Stimulated activated CD4-positive, alpha-beta T cell treated with anti-CD3 and anti-CD28 coated beads, Interleukin-1b, Interleukin-23, amount 100 ng/mL, for 24 hours (primary cell): ENCODE measurements around the gene ZDHHC11B.
"Not testable (repeated sequence)": the region's sequence is repeated elsewhere in the genome, so short reads cannot be mapped to it uniquely, and the experiment has no call there.

Experiments used
- DNase-seq, 4 experiments: peaks; one replicate each; pipeline ENCODE4 v3.0.0-alpha.2; 2020; ENCODE audit warnings: low read depth in 4 of 4, low spot score in 1 of 4

ZDHHC11B gene

DNA sequence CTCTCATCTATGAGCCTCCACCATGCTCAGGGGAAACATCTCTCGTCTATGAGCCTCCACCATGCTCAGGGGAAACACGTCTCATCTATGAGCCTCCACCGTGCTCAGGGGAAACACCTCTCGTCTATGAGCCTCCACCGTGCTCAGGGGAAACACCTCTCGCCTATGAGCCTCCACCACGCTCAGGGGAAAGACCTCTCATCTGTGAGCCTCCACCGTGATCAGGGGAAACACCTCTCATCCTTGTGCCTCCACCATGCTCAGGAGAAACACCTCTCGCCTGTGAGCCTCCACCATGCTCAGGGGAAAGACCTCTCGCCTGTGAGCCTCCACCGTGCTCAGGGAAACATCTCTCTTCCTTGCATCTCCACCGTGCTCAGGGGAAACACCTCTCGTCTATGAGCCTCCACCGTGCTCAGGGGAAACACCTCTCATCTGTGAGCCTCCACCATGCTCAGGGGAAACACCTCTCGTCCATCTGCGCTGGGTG is 30.3 kb downstream of the ZDHHC11B start:
- DNase-seq: not testable (repeated sequence)

DNA sequence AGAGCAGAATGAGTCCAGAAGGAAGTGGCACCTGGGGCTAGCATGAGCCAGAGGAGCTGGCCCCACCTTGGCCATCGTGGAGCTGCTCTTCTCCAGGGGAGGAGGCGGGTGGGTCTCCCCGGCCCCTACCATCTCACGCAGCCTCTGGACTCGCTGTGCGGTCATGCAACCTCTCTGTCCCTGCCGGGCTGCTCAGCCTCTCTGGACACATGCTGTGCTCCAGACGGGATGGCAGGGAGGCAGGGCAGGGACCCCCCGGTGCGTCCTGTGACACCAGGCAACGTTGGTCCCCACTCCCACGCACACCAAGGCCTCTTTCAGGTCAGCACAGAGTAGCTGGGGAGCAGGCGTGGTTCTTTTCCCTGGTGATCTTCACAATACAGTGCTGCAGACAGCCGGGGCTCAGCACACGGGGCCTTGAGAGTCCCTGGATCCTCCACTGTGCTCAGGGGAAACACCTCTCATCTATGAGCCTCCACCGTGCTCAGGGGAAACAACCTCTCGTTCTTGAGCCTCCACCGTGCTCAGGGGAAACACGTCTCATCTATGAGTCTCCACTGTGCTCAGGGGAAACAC is 30.9 kb downstream of the ZDHHC11B start:
- not testable (repeated sequence) for DNase-seq

DNA sequence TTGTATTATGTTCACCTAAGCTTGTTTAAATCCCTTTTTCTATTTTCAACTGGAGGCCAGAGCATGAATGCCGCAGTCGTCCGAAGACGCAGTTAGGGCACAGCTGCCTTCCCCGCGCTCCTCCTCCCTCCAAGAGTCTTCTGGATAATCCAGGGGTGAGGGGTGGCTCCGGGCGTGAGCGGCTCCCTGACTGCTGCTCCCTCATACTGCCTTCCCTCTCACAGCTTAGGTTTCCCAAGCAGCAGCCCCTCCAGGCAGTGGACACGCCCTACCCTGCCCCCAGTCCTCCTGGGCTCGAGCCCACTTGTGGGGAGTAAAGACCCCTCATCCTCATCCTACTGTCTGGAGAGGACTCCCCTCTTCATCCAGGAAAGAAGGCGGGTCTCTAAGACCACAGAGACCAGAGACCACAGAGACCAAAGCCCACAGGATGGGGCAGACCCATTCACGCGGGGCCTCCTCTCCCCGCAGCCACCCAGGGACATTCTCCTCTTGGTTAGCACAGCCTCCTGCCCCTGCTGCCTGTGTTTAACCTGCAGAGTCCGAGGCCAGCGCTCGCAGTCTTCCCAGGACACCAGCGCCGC is 31.9 kb downstream of the ZDHHC11B start:
- not testable (repeated sequence) for DNase-seq

DNA sequence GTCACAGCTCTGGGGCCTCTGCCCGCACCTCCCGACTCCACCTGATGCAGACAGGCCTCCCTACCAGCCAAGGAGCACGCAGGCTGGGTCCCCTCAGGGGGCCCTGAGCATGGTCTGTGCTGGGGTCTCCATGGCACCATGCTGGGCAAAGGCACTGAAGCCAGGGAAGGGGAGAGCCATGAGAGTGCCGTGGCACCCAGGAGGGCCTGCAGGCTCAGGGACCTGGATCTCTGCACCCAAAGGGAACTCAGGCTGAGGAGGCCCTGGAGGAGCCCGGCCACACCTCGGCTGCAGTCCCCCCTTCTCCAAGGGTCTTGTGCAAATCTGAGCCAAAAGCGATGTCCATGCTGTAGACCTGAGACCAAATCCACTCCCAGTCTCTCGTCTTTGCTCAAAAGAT is 32.5 kb downstream of the ZDHHC11B start:
- DNase-seq: not testable (repeated sequence)

DNA sequence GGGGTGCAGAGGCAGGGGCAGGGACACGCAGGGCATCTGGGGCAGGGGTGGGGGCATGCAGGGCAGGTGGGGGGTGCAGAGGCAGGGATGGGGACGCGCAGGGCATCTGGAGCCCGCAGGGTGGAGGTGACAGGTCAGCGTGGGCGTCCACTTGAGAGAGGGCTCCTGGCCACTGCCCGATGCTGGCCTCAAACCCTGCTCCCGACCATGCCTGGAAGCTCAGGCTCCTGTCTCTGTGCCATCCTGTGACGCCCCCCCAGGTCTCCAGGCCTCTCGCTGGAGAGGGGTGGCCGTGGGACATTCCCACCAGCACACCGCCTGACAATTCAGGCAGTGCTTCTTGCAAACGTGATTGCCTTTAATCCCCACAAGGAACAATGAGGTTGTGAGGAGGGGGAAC is 33.0 kb downstream of the ZDHHC11B start:
- no peak for DNase-seq

DNA sequence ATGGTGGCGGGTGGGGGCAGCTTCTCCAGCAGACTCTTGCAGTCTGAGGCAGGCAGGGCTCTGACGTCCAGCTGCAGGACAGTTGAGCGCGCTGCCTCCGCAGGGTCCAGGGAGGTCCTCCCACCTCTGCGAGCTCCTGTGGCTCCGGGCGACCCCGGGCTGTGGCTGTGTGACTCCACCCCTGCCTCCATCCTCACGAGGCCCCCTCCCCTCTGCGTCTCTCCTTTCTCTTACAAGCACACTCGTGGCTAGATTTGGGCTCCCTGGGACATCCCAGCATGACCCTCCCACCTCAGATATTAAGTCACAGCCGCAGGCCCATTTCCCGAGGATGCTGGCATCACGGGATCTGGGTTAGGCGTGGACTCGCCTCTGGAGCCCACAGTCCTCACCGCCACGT is 34.3 kb downstream of the ZDHHC11B start:
- not testable (repeated sequence) for DNase-seq

DNA sequence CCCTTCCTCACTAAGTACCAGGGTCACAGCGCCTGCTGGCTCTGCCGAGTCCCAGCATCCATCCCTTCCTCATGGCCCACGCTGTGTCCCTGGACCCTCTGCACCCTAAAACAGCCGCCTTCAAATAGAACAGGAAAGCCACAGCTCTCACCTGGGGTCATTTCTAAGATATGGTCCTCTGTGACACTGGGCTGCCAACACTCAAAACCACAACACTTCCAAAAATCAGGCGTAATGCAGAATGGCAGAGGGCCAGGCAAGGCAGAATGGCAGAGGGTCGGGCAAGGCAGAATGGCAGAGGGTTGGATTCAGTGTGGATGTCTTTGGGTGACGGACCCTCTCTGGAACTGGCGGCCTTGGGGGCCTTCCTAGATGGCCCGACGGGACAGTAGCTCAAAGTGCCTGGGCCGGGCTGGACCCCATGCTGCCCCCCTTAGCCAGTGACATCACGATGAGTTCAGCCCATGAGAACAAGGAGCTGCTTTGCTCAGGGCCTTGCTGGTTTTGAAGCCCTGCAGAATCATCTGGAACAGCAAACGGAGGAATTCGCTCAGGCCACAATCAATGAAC is 35.3 kb downstream of the ZDHHC11B start:
- no peak for DNase-seq

DNA sequence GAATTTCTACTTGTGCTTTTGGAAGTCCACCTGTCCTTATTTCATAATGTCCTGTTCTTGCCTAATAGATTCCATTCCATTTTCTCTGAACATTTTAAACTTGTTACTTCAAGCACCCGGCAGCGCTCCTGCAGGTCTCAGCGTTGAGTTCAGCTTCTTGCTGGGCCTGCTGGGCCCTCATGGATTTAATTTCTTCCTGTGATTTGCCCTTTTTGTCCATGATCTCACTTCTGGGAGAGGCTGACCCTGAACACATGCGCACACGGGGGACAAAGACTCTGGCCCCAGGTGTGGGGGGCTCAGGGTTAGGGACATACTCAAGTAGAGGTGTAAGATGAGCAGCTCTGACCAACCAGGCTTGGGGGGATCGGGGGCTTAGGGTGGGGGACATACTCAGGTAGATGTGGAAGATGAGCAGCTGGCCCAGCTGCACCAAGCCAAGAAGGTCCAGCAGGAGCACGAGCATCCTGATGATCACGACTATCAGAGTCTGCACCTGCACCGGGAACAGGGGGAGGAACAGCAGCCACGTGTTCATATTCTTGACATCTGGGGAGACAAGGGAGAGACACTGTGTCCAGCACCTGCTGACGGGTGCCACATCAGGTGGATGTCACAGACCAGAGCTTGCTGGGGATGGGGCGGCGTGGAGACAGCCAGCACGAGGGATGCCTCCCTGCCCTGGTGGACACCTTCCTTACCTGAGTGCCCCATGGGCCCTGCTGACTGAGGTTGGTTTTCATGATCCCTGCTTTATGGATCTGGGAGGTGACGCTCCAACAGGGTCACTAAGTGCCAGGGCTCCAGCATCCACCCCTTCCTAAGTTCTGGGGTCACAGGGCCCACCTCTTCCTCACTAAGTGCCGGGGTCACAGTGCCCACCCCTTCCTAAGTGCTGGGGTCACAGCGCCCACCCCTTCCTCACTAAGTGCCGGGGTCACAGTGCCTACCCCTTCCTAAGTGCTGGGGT is 36.2 kb downstream of the ZDHHC11B start:
- not testable (repeated sequence) for DNase-seq

DNA sequence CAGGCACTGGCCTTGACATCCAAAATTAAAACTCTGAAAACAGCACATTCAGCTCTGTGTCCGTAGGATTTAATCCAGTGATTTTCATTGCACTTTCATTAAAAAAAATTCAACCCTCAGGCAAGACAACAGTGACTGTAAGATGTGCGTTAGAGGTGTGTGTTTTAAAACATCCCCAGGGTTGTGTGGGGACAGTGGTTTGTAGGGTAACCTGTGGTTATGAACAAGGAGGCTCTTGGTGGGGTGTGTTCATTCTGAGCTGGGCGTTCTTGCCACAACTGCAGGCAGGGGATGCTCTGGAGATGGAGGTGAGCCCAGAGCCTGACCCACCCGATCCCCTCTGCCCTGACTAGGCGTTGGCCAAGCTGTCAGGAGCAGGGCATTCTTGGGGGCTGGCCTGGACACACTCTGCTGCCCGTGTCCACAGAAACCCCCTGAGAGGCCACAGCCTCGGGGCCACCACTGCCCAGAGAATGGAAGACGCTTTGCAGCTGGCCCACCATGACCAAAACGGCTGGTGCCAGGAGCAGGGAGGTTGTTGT is 37.2 kb downstream of the ZDHHC11B start:
- not testable (repeated sequence) for DNase-seq

DNA sequence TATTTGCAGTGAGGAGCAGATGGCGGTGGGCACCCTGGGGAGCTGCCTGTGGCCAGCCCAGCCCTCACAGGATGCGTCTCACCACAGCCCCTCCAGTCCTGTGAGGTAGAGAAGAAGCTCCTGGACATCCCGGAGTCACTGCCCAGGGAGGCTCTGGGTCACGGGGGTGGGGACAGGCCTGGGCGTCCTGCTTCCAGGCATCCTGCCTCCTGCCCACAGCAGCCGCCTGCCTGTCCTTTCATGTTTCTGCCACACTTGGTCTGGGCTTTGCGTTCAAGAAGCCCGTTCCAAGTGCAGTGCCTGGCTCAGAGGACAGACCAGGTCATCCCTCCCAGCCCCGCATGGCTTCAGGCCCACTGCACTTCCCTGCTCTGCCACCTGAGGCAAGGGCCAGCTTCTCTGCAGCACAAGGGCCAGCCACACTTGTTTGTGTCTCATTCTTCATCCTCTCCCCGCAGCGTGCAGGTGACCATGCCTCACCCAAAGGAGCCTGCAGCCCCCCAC is 38.2 kb downstream of the ZDHHC11B start:
- no peak for DNase-seq

DNA sequence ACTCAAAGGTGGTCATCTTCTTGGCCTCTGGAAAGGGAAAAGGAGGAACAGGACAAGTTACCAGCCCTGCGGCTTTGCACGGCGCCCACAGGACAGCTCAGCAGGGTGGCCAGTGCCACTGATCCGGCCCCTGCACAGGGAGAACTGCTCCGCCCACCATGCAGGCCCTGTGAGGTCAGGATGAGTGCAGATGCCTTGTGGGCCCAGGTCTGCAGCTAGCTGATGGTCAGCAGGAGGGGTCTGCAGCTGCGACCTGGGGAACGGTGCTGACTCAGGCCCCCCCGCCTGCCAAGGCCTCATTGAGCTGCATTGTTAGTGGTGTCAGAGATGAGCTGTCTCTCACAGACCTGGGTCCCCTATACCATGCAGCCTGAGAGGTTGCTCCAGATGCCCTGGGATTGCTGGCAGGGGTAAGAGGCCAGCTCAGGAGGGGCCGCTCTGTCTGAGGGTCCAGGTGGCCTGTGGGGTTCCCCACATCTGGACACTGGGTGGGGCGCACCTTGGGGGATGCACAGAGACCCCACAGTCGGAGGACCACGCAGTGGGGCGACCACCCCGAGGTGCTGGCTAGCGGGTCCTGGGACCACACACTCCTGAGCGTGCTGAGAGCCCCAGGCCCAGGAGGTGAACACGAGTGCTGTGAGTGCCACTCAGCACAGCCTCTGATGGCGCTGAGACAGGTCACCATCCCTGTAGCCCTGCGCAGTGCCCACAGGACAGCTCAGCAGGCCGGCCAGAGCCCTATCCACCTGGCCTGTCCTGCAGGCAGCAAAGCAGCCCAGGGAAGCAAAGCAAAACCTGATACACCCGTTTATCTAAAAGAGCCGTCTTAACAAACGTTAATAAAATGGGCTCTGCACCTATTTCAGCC is 39.0 kb downstream of the ZDHHC11B start:
- DNase-seq: not testable (repeated sequence)

DNA sequence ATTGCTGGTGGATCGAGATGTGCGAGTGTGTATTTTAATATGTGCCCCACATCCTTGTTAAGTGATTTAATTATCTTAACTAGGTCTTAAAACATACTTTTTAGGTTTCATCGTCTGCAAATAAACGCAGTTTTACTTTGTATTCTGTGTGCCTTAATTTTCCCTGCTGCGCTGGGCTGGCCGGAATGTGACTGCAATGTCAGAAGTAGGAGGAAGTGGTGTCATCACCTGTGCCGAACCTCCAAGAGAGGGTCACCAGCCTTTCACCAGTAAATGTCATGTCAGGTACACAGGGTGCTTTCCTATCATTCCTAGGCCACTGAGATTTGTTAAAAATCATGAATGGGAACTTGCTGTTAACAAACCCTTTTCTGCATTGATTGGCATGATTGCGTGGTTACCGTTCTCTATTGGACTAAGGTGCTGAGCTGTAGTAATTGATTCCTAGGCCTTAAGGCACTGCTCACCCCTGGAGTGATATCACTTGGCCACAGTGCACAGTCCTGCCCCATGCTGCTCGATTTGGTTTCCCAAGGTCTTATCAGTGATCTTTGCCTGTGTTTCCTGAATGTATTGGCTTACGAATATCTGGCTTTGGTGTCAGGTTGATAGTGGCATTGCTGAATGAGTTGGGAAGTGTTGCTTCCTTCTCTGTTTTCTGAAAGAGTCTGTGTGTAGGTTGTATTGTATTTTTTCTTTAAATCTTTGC is 40.7 kb downstream of the ZDHHC11B start:
- DNase-seq: not testable (repeated sequence)

DNA sequence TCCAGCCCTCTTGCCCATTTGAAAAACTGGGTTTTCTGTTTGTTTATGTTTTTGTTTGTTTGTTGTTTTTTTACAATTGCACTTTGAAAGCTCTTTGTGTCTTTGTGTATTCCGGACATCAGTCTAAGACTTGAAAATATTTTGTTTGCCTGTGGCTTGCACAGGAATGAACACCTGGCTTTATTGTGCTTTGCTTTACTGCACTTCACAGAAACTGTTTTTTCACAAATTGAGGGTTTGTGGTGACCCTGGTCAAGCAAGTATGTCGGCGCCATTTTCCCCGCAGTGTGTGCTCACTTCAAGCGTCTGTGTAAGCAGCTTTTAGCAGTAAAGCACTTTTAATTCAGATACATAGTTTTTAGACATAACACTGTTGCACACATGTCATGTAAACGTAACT is 42.3 kb downstream of the ZDHHC11B start:
- DNase-seq: not testable (repeated sequence)

DNA sequence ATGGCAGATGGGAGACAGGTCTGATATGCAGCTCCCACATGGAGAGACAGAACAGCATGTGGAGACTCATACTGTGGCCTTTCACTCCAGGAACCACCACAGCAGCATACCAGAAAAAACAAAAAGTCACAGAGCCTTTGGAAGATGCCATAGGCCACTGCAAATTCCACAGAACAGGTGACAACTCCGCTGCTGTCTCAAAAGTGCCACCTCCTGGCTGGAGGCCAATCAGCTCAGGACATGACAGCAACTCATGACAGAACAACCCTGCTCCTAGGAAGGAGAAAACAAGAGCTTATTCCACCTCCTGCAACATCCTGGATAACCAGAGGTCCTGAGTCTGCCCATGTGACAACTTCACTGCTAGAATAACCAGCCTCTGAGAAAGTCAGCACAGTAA is 50.4 kb downstream of the ZDHHC11B start:
- DNase-seq: not testable (repeated sequence)

DNA sequence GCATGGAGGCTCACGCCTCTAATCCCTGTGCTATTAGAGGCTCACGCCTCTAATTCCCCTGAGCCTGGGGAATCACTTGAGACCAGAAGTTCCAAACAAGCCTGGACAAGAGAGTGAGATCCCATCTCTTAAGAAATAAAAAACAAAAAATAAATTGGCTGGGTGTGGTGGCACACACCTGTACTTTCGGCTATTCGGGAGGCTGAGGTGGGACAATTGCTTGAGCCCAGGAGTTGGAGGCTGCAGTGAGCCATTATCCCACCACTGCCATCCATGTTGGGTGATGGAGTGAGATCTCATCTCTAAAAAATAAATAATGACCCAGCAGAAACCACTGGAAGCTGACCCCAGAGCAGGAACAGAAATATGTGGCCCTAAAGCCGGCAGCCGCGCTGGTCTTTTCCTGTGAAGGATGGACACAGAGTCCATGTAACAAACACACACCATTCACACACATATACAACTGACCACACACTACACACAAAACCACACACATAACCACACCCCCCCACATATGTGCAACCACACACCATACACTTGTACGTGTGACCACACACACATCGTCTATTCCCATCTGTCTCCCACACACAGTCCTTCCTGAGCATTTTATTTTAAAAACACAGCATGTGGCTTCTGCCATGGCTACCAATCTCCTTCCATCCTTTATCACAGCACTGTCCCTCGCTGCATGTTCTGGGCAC is 51.6 kb downstream of the ZDHHC11B start:
- not testable (repeated sequence) for DNase-seq

DNA sequence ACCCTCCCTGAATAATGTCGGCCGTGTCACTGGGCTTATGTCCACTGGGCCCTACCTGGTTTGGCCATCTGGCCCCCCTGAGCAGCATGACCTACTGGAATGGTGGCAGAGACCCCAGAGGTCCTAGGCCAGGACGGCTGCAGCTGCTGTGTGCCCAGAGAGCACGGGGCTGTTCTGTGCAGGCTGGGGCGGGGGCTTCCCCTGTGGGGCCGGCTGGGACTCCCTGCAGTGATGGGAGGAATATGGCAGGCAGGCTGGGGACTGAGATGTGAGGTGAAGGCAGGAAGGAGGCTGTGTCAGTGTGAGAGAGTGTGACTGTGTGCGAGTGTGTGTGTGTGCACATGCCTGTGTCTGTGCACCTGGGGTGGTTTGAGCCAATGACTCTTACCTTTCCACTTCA is 55.3 kb downstream of the ZDHHC11B start:
- not testable (repeated sequence) for DNase-seq

DNA sequence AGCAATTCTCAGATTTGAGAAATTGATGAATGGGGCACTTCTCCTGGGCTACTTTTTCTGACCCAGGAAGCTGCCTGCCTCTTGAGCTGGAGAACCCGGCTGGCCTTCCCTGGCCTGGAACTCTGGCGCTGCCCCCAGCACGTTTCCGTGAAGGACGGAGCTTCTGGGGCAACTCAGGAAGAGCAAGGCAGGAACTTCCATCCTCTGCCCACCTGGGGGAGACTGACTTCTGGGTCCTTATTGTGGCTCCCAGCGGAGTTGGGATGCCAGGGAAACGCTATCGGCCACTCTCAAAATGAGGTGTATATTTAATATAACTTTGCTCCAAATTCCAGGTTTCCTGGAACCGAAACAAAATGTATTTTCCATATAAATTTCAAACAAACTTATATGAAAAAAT is 57.4 kb downstream of the ZDHHC11B start:
- DNase-seq: not testable (repeated sequence)

DNA sequence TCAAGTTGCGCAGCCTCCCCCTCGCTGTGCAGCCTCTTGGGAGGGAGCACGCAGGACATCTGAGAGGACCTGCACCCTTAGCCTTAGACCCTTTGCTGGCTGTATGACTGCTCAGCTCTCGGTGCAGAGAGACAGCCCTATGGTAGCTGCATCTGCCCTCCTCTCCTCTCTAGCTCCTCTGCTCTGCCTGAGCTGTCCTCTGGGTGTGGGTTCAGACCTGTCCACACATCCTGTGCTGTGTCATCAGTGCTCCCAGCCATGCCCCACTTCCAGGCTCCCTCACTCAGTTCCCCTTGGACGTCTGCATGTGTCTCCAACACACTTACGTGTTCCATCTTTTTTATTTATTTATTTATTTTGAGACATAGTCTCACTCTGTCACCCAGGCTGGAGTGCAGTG is 60.7 kb downstream of the ZDHHC11B start:
- not testable (repeated sequence) for DNase-seq

DNA sequence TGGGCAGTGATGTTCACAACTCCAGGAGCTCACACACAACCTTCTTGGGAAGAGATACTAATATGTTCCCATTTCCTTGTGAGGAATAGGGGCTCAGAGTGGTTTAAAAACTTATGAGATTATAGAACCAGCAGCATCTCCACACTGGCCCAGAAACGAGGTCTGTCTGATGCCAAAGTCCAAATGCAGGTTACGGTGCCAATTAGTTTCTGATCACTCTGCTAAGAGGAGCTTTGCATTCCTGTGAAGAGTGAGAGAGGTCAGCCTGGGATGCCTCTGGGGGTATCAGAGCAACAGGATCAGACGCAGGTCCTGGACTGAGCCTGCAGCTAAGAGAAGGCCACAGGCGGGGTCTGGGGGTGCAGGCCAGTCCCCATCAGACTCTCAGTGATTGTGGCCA is 61.2 kb downstream of the ZDHHC11B start:
- not testable (repeated sequence) for DNase-seq
